VCaP (cell line): ENCODE results near the gene NEURL4.
A peak's percentile ranks its signal among the peaks of the same experiment; 100 is the strongest.

Source experiments
- H3K27ac ChIP-seq: fragments of 450-650 bp; 2 replicates; pipeline ENCODE4 v1.5.1; 2017
- CTCF ChIP-seq: fragments of 450-650 bp; conservative IDR thresholded peaks from 2 replicates; pipeline ENCODE4 v1.5.1; 2017; ENCODE audit warnings: mild to moderate bottlenecking, moderate library complexity

NEURL4 gene

GRCh38 chr17:7354262-7354843 is 25.2 kb upstream of the NEURL4 start:
- no peak for TF ChIP-seq CTCF
- H3K27ac ChIP-seq: no peak overlapping the region

GRCh38 chr17:7352910-7353635 is 23.9 kb upstream of the NEURL4 start:
- peak overlapping the region; percentile 91; the same call in 1 of the 2 replicates for H3K27ac ChIP-seq
- TF ChIP-seq CTCF: no peak

- H3K27ac ChIP-seq: peak overlapping the region; percentile 91
- no peak for TF ChIP-seq CTCF
Observed at GRCh38 chr17:7352503-7352889, 23.4 kb upstream of the NEURL4 start.

- H3K27ac ChIP-seq: peak within 1 kb of the TSS; percentile 91
- TF ChIP-seq CTCF: peak; percentile 53
Observed at GRCh38 chr17:7351665-7352502, 22.7 kb upstream of the NEURL4 start, which contains the start of gene KCTD11. KCTD11 (plus strand) TSS chr17:7352162.

- H3K27ac ChIP-seq: no peak overlapping the region
- TF ChIP-seq CTCF: no peak
Observed at GRCh38 chr17:7348478-7349242, 19.5 kb upstream of the NEURL4 start.

GRCh38 chr17:7347630-7348477 is 18.7 kb upstream of the NEURL4 start:
- H3K27ac ChIP-seq: no peak overlapping the region
- TF ChIP-seq CTCF: no peak
